Measurements from ENCODE around the gene CDH23. TPM values are rescaled to one million over a fixed set of nuclear protein-coding genes. Genes with fewer than 3 reads are reported as not detected.
A peak's percentile ranks its signal among the peaks of the same experiment; 100 is the strongest.

CDH23 gene
- not detected in 3 replicates for total RNA-seq
- long read RNA-seq, result 0 reads

GRCh38 chr10:71396711-71397295 lies at the start of gene CDH23:
CDH23 (plus strand) TSS chr10:71396920; CDS start chr10:71439832, 42,912 bp downstream.
- no peaks in the 10 kb centered on the region for H3K36me3 Mint-ChIP-seq (ENCODE audit: low read depth)
- no peak for TF ChIP-seq CTCF (IDR thresholded peaks at IDR 0.05)
- H3K27me3 Mint-ChIP-seq (ENCODE audit: low read depth), result peaks cover 71% of the 10 kb centered on the region
- H3K27ac Mint-ChIP-seq (ENCODE audit: unreplicated experiment), result no peak within 1 kb of the TSS
- H3K9me3 Mint-ChIP-seq (ENCODE audit: low read depth), result no peaks in the 10 kb centered on the region
- H3K4me1 Mint-ChIP-seq (ENCODE audit: low read depth), result peaks cover 6% of the 10 kb centered on the region
- no peak for DNase-seq (ENCODE audit: low spot score)
- H3K4me3 Mint-ChIP-seq (ENCODE audit: unreplicated experiment), result peak within 1 kb of the TSS; percentile 53

- Mint-ChIP-seq H3K4me3 (ENCODE audit: unreplicated experiment) (no peak overlapping the region), H3K27ac (ENCODE audit: unreplicated experiment) (no peak overlapping the region), H3K9me3 (ENCODE audit: low read depth) (no peaks in the 10 kb centered on the region), H3K27me3 (ENCODE audit: low read depth) (peaks cover 7% of the 10 kb centered on the region), H3K36me3 (ENCODE audit: low read depth) (no peaks in the 10 kb centered on the region), H3K4me1 (ENCODE audit: low read depth) (peaks cover 4% of the 10 kb centered on the region)
- TF ChIP-seq CTCF (IDR thresholded peaks at IDR 0.05), result no peak
- DNase-seq (ENCODE audit: low spot score), result no peak
Measured at GRCh38 chr10:71347587-71348395, 48.9 kb upstream of the CDH23 start.

GRCh38 chr10:71348850-71349249 lies 47.9 kb upstream of the CDH23 start:
- Mint-ChIP-seq H3K9me3 (ENCODE audit: low read depth) (no peaks in the 10 kb centered on the region), H3K27me3 (ENCODE audit: low read depth) (peaks cover 7% of the 10 kb centered on the region), H3K36me3 (ENCODE audit: low read depth) (no peaks in the 10 kb centered on the region), H3K27ac (ENCODE audit: unreplicated experiment) (no peak overlapping the region), H3K4me3 (ENCODE audit: unreplicated experiment) (no peak overlapping the region), H3K4me1 (ENCODE audit: low read depth) (peaks cover 4% of the 10 kb centered on the region)
- no peak for DNase-seq (ENCODE audit: low spot score)
- no peak for TF ChIP-seq CTCF (IDR thresholded peaks at IDR 0.05)

- no peak for TF ChIP-seq CTCF (IDR thresholded peaks at IDR 0.05)
- Mint-ChIP-seq H3K36me3 (ENCODE audit: low read depth) (no peaks in the 10 kb centered on the region), H3K4me1 (ENCODE audit: low read depth) (peaks cover 4% of the 10 kb centered on the region), H3K27ac (ENCODE audit: unreplicated experiment) (no peak overlapping the region), H3K9me3 (ENCODE audit: low read depth) (no peaks in the 10 kb centered on the region), H3K27me3 (ENCODE audit: low read depth) (peaks cover 7% of the 10 kb centered on the region), H3K4me3 (ENCODE audit: unreplicated experiment) (no peak overlapping the region)
- DNase-seq (ENCODE audit: low spot score), result no peak
Measured at GRCh38 chr10:71349406-71349805, 47.3 kb upstream of the CDH23 start.

GRCh38 chr10:71351087-71351486 lies 45.6 kb upstream of the CDH23 start:
- TF ChIP-seq CTCF (IDR thresholded peaks at IDR 0.05), result no peak
- Mint-ChIP-seq H3K4me1 (ENCODE audit: low read depth) (peaks cover 12% of the 10 kb centered on the region), H3K27ac (ENCODE audit: unreplicated experiment) (no peak overlapping the region), H3K36me3 (ENCODE audit: low read depth) (no peaks in the 10 kb centered on the region), H3K27me3 (ENCODE audit: low read depth) (peaks cover 2% of the 10 kb centered on the region), H3K9me3 (ENCODE audit: low read depth) (no peaks in the 10 kb centered on the region), H3K4me3 (ENCODE audit: unreplicated experiment) (no peak overlapping the region)
- DNase-seq (ENCODE audit: low spot score), result no peak
